ENCODE data around the gene ERCC6L2. TPM values are rescaled to one million over a fixed set of nuclear protein-coding genes. Genes with fewer than 3 reads are reported as not detected.

Gene ERCC6L2
- total and polyA plus RNA-seq, 8 donors: 2.4 to 21.4 (median 15.6) TPM

DNA sequence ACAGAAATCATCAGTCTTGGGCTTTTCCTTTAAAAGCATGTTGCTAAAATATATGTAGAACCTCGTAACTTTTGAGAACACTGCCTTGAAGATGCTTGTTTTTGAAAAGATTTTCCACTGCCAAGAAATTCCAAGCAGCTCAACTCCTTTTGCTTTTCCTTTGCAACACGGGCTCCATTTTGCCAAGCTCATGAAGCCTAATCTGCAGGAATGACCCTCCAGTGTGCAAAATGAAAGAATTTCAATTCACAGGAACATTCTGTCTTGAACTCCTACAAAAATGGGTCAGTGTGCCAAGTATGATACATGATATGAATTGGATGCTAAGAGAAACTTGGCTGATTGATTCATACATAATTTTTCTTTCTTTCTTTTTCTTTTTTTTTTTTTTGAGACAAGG, 35.4 kb upstream of the ERCC6L2 start:
- FAIRE-seq: no peak

DNA sequence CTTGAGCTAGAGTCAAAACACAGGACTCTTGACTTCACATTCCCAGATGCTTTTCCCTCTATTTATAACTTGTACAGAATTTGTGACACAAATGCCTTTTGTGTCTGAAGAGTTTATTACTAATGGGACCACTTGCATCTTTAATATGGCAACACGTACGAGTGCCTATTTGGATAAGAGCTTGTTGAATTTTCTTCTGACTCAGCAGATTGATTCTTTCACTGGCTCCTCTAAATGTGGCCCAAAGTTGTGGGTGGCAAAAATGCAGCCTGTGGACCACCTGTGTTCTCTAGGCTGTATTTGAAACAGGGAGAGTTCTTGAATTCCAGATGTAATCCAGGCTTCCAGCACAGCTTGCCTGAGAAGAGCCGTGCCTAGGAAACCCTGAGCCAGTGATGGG, 34.1 kb upstream of the ERCC6L2 start:
- no peaks in the 10 kb centered on the region for H3K27me3 ChIP-seq
- TF ChIP-seq, protein P1, sequence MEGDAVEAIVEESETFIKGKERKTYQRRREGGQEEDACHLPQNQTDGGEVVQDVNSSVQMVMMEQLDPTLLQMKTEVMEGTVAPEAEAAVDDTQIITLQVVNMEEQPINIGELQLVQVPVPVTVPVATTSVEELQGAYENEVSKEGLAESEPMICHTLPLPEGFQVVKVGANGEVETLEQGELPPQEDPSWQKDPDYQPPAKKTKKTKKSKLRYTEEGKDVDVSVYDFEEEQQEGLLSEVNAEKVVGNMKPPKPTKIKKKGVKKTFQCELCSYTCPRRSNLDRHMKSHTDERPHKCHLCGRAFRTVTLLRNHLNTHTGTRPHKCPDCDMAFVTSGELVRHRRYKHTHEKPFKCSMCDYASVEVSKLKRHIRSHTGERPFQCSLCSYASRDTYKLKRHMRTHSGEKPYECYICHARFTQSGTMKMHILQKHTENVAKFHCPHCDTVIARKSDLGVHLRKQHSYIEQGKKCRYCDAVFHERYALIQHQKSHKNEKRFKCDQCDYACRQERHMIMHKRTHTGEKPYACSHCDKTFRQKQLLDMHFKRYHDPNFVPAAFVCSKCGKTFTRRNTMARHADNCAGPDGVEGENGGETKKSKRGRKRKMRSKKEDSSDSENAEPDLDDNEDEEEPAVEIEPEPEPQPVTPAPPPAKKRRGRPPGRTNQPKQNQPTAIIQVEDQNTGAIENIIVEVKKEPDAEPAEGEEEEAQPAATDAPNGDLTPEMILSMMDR (IDR thresholded peaks at IDR 0.05): no peak
- FAIRE-seq: no peak
- 92 to 97% methylated on average over 3 of the region's 3 CpGs for WGBS, 2 donors
- no peaks in the 10 kb centered on the region for H3K4me1 ChIP-seq
- no peak overlapping the region for H3K27ac ChIP-seq
- no peak overlapping the region for H3K4me3 ChIP-seq
- intact Hi-C loops (cut with DNase I): no loop called here
- H3K36me3 ChIP-seq: no peaks in the 10 kb centered on the region
- DNase-seq: no peak
- no peaks in the 10 kb centered on the region for H3K9me3 ChIP-seq
- no peak for ATAC-seq

More for the DNA sequence above, 35.4 kb upstream of the ERCC6L2 start:
- no peak overlapping the region for H3K4me3 ChIP-seq
- no peaks in the 10 kb centered on the region for H3K27me3 ChIP-seq
- ATAC-seq (no peak), DNase-seq (no peak)
- no peaks in the 10 kb centered on the region for H3K36me3 ChIP-seq
- TF ChIP-seq, protein P1 (IDR thresholded peaks at IDR 0.05): no peak
- intact Hi-C loops (cut with DNase I): no loop called here
- H3K27ac ChIP-seq: no peak overlapping the region
- no peaks in the 10 kb centered on the region for H3K4me1 ChIP-seq
- no peaks in the 10 kb centered on the region for H3K9me3 ChIP-seq
- WGBS, 2 donors: 82 to 87% methylated on average over 2 of the region's 2 CpGs

DNA sequence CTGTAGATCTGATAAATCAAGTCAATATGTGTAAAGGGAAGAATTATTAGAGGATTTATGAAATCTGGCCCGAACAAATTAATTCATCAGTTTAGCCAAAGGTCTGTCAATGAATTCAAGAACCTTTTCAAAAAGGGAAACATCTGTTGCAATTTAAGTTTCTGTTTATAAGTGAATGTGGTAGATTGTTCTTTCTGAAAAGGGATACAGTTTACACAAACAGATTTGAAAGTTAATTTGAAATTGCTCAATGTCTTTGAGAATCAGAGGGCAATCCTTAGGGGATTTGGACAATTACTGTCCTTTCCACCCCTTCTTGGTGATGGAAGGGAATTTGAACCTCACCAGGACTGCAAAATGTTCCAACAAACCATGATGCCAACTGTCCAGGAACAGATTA, 29.7 kb upstream of the ERCC6L2 start:
- no peak for ATAC-seq
- intact Hi-C loops (cut with DNase I): no loop called here
- no peaks in the 10 kb centered on the region for H3K36me3 ChIP-seq
- H3K27ac ChIP-seq: no peak overlapping the region
- H3K27me3 ChIP-seq: no peaks in the 10 kb centered on the region
- no peaks in the 10 kb centered on the region for H3K4me1 ChIP-seq
- no peak overlapping the region for H3K4me3 ChIP-seq
- TF ChIP-seq, protein P1 (IDR thresholded peaks at IDR 0.05): no peak
- no peaks in the 10 kb centered on the region for H3K9me3 ChIP-seq
- no peak for DNase-seq
- FAIRE-seq: no peak
- 57 to 58% methylated on average over 1 of the region's 1 CpG for WGBS, 2 donors

DNA sequence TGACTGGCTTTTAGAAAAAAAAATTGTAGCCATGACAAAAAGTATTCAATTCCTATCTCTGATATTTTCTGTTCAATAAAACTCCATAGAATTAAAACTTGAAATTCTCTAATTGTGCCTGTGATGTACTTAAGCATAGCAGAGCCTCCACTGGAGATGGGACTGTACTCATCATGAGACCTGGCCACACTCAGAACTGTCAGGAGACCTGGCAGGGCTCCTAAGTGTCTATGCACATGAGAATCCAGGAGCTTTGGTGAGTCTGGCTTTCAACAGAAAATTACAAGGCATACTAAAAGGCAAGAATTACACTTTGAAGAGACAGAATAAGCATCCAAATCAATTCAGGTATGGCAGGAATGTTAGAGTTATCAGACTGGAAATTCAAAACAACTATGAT, 26.7 kb upstream of the ERCC6L2 start:
- Histone ChIP-seq H3K27ac (no peak overlapping the region), H3K4me3 (no peak overlapping the region), H3K9me3 (no peaks in the 10 kb centered on the region), H3K4me1 (no peaks in the 10 kb centered on the region), H3K36me3 (no peaks in the 10 kb centered on the region), H3K27me3 (no peaks in the 10 kb centered on the region)
- TF ChIP-seq, protein P1 (IDR thresholded peaks at IDR 0.05): no peak
- FAIRE-seq (no peak), ATAC-seq (no peak), DNase-seq (no peak)
- intact Hi-C loops (cut with DNase I): no loop called here

DNA sequence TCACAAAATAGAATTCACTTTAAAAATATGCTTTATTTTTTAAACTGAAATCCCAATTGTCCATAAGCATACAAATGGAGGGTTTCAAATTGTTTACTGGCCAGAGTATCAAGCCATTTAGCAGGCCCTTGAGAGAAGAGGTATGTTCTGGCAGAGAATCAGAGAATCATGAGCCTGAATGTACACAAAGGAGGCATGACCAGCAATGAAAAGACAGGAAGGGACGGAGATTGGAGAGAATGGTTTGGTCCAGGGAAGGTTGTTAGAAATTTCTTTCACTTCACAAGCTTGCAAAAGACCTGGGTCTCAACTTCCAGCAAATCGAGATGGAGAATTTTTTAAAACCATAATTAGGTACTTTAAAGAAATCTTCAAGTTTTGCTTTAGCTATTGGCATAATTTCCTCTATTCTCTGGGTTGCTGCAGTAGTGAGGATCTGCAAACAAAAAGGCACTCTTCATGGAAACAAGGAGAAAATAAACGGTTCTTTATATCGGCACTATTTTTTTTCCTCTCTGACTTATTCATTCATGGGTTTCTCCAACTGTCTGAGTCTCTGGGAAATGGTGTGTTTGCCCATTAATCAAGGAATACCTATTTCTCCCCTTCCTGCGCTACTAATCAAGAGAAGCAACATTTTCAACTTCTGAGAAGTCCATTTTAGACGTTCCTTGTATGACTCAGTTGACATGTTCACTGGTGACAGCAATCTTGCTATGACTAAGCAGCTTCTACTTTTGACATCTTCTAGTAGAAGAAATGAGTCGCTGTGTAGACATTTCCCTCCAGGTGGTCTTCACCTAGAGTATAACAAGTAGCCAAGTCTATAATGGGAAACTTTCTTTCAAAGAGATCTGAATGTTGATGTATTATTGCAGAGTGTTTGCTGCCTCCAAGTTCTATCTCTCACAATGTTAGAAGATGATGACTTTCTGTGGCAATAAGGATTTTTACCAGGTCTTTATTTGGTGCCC, 23.1 kb upstream of the ERCC6L2 start:
- Histone ChIP-seq H3K36me3 (no peaks in the 10 kb centered on the region), H3K9me3 (no peaks in the 10 kb centered on the region), H3K4me1 (no peaks in the 10 kb centered on the region), H3K27ac (no peak overlapping the region), H3K27me3 (no peaks in the 10 kb centered on the region), H3K4me3 (no peak overlapping the region)
- 86 to 90% methylated on average over 7 of the region's 7 CpGs for WGBS, 2 donors
- intact Hi-C loops (cut with DNase I): no loop called here
- TF ChIP-seq, protein P1 (IDR thresholded peaks at IDR 0.05): no peak
- FAIRE-seq: no peak
- DNase-seq: no peak
- no peak for ATAC-seq
